Raji (cell line): ENCODE measurements around the gene SPNS3.

ENCODE experiments used
- POLR2A ChIP-seq: IDR thresholded peaks from 2 replicates; pipeline ENCODE4 v1.6.1; 2011; ENCODE audit warnings: low read depth, low read length, control low read depth; ENCODE audit not compliant: insufficient read depth

SPNS3 gene

DNA sequence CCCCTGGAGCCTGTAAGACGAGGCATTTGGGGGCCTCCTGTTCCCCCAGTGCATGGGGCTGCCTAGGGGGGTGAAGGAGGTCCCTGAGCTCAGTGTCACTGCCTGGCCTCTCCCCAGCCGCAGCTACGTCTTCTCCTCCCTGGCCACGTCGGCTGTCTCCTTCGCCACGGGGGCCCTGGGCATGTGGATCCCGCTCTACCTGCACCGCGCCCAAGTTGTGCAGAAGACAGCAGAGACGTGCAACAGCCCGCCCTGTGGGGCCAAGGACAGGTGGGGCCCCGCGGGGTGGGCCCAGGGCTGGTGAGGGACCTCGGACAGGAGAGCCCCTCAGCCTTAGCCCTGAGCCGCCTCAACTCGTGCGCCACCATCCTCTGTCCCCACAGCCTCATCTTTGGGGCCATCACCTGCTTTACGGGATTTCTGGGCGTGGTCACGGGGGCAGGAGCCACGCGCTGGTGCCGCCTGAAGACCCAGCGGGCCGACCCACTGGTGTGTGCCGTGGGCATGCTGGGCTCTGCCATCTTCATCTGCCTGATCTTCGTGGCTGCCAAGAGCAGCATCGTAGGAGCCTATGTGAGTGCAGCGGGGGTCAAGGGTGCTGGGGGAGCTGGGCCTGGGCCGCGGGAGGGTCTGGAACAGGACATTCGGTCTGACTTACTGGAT is 99.3 kb downstream of the SPNS3 start:
- 0 out of 2 replicates have a peak, but pooled peaks have one; percentile 6 for TF ChIP-seq POLR2A

- peak; percentile 34; the same call in 1 of the 2 replicates for TF ChIP-seq POLR2A
Observed at GRCh38 chr17:4533523-4534504, 100.1 kb downstream of the SPNS3 start.

DNA sequence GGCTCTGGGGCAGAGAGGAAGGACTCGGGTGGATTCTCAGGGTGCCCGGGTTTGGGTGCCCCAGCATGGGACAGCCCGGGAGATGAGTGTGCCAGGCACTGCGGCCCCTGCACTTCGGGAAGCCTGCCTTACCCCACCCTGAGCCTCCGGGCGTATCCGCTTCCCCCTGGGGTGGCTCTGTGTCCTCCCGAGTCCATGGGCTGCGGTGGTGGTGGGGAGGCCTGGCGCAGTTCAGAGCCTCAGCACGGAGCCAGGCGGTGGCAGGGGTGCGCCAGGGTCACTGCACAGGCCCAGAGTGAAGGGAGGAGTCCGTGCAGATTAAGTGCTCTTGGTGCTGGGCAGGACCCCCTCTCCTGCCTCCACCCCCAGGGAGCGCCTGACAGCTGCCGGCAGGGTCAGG is 100.8 kb downstream of the SPNS3 start:
- TF ChIP-seq POLR2A = peak; percentile 2

GRCh38 chr17:4534928-4535666 is 101.4 kb downstream of the SPNS3 start:
- no peak for TF ChIP-seq POLR2A

DNA sequence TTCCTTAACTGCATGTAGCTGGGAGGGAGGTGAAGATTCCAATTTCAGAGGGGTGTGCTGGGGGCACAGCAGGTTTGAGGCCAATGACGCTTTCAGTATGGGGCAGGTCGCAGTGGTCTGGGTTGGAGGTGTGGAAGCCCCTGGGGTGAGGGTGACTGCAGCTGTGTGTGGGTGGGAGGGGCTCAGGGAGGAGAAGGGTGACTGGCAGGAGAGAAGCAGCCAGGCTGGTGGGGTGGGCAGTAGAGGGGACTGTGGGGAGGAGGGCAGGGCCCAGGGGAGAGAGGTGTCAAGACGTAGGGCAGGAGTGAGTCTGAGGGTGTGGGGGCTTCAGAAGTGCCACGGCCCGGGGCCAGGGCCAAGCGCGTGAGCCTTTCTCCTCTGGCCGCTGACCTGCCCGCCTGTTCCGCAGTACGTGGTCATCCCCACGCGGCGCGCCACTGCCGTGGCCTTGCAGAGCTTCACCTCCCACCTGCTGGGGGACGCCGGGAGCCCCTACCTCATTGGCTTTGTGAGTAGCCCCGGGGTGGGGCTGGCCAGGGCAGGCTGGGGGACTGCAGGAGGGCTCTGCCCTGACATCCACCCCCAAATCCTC is 102.0 kb downstream of the SPNS3 start:
- no peak for TF ChIP-seq POLR2A

DNA sequence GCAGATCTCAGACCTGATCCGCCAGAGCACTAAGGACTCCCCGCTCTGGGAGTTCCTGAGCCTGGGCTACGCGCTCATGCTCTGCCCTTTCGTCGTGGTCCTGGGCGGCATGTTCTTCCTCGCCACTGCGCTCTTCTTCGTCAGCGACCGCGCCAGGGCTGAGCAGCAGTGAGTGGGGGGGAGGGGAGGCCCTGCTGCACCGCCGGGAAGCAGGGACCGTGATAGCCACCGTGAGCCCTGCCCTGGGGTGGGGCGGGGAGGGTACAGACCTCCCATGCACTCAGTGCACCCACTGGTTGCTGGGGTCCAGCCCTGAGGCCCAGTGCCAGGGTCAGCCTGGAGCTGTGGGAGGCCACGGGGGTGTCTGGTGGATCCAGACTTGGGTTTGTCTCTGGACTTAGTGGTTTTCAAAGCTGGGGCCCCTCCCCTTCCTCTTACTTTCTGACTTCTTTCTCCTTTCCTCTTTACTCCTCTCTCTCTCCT is 102.6 kb downstream of the SPNS3 start:
- no peak for TF ChIP-seq POLR2A

DNA sequence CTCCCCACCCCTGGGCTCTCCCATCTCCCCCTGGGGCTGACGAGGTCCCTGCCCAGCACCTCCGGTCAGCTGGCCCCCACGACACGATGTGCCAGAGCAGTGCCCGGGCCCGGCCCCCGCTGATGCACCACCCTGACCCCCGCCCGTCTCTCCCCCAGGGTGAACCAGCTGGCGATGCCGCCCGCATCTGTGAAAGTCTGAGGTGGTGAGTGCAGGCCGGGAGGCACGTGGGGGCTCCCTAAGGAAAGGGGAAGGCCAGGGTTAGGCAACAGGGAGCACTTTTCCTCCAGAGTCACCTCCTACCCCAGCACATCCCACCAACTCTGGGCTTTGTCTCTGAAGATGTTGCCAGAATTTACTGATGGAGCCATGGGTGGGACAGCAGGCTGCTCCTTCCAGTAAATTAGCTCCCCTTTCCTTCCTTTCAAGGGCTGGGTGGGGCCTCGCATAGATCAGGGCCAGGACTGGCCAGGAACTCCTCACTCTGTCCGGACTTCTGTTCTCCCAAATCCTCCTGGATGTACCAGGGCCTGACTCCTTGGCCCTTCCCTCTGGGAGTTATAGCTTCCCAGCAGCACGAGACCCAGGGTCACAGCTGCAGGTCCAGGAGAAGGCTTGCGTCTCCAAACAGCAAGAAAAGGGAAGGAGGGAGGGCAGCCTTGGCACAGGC is 103.1 kb downstream of the SPNS3 start:
- no peak for TF ChIP-seq POLR2A
